ENCODE measurements around the gene PARP1.

Gene PARP1

GRCh38 chr1:226417350-226417749 is 9.5 kb upstream of the PARP1 start:
- Histone ChIP-seq H3K36me3 (ENCODE audit: control insufficient read depth, insufficient read depth, low read length) (no peaks in the 10 kb centered on the region), H3K9ac (ENCODE audit: low read depth, low read length) (no peak overlapping the region), H3K4me1 (ENCODE audit: control insufficient read depth, insufficient read depth, low read length) (no peaks in the 10 kb centered on the region), H3K27me3 (ENCODE audit: control insufficient read depth, insufficient read depth, low read length) (no peaks in the 10 kb centered on the region), H3K9me3 (ENCODE audit: control insufficient read depth, insufficient read depth, low read length) (no peaks in the 10 kb centered on the region), H3K4me3 (ENCODE audit: low read depth, low read length) (no peak overlapping the region)

GRCh38 chr1:226414098-226414698 is 6.3 kb upstream of the PARP1 start:
- no peak overlapping the region for H3K4me3 ChIP-seq (ENCODE audit: low read depth, low read length)
- no peaks in the 10 kb centered on the region for H3K36me3 ChIP-seq (ENCODE audit: control insufficient read depth, insufficient read depth, low read length)
- H3K27me3 ChIP-seq (ENCODE audit: control insufficient read depth, insufficient read depth, low read length): no peaks in the 10 kb centered on the region
- H3K4me1 ChIP-seq (ENCODE audit: control insufficient read depth, insufficient read depth, low read length): no peaks in the 10 kb centered on the region
- no peak overlapping the region for H3K9ac ChIP-seq (ENCODE audit: low read depth, low read length)
- H3K9me3 ChIP-seq (ENCODE audit: control insufficient read depth, insufficient read depth, low read length): no peaks in the 10 kb centered on the region

- Histone ChIP-seq H3K9me3 (ENCODE audit: control insufficient read depth, insufficient read depth, low read length) (no peaks in the 10 kb centered on the region), H3K9ac (ENCODE audit: low read depth, low read length) (no peak overlapping the region), H3K36me3 (ENCODE audit: control insufficient read depth, insufficient read depth, low read length) (no peaks in the 10 kb centered on the region), H3K4me1 (ENCODE audit: control insufficient read depth, insufficient read depth, low read length) (no peaks in the 10 kb centered on the region), H3K4me3 (ENCODE audit: low read depth, low read length) (no peak overlapping the region), H3K27me3 (ENCODE audit: control insufficient read depth, insufficient read depth, low read length) (no peaks in the 10 kb centered on the region)
Measured at GRCh38 chr1:226411619-226412018, 3.7 kb upstream of the PARP1 start.

- Histone ChIP-seq H3K4me3 (ENCODE audit: low read depth, low read length) (no peak overlapping the region), H3K27me3 (ENCODE audit: control insufficient read depth, insufficient read depth, low read length) (no peaks in the 10 kb centered on the region), H3K9me3 (ENCODE audit: control insufficient read depth, insufficient read depth, low read length) (no peaks in the 10 kb centered on the region), H3K36me3 (ENCODE audit: control insufficient read depth, insufficient read depth, low read length) (no peaks in the 10 kb centered on the region), H3K4me1 (ENCODE audit: control insufficient read depth, insufficient read depth, low read length) (no peaks in the 10 kb centered on the region), H3K9ac (ENCODE audit: low read depth, low read length) (no peak overlapping the region)
Measured at GRCh38 chr1:226410958-226411357, 3.1 kb upstream of the PARP1 start.

- Histone ChIP-seq H3K4me3 (ENCODE audit: low read depth, low read length) (no peak overlapping the region), H3K9me3 (ENCODE audit: control insufficient read depth, insufficient read depth, low read length) (no peaks in the 10 kb centered on the region), H3K36me3 (ENCODE audit: control insufficient read depth, insufficient read depth, low read length) (no peaks in the 10 kb centered on the region), H3K4me1 (ENCODE audit: control insufficient read depth, insufficient read depth, low read length) (peaks cover 3% of the 10 kb centered on the region), H3K9ac (ENCODE audit: low read depth, low read length) (no peak overlapping the region), H3K27me3 (ENCODE audit: control insufficient read depth, insufficient read depth, low read length) (no peaks in the 10 kb centered on the region)
Measured at GRCh38 chr1:226409392-226409791, 1.5 kb upstream of the PARP1 start.

GRCh38 chr1:226408285-226409184 is 642 bp upstream of the PARP1 start:
- H3K4me1 ChIP-seq (ENCODE audit: control insufficient read depth, insufficient read depth, low read length): peaks cover 11% of the 10 kb centered on the region
- H3K9ac ChIP-seq (ENCODE audit: low read depth, low read length): no peak overlapping the region
- no peaks in the 10 kb centered on the region for H3K36me3 ChIP-seq (ENCODE audit: control insufficient read depth, insufficient read depth, low read length)
- H3K27me3 ChIP-seq (ENCODE audit: control insufficient read depth, insufficient read depth, low read length): no peaks in the 10 kb centered on the region
- peak overlapping the region; percentile 30 for H3K4me3 ChIP-seq (ENCODE audit: low read depth, low read length)
- H3K9me3 ChIP-seq (ENCODE audit: control insufficient read depth, insufficient read depth, low read length): no peaks in the 10 kb centered on the region

- H3K27me3 ChIP-seq (ENCODE audit: control insufficient read depth, insufficient read depth, low read length): no peaks in the 10 kb centered on the region
- peak overlapping the region; percentile 57 for H3K9ac ChIP-seq (ENCODE audit: low read depth, low read length)
- H3K4me3 ChIP-seq (ENCODE audit: low read depth, low read length): peak overlapping the region; percentile 79
- peaks cover 20% of the 10 kb centered on the region for H3K4me1 ChIP-seq (ENCODE audit: control insufficient read depth, insufficient read depth, low read length)
- no peaks in the 10 kb centered on the region for H3K9me3 ChIP-seq (ENCODE audit: control insufficient read depth, insufficient read depth, low read length)
- peaks cover 4% of the 10 kb centered on the region for H3K36me3 ChIP-seq (ENCODE audit: control insufficient read depth, insufficient read depth, low read length)
Measured at GRCh38 chr1:226407199-226407496, 745 bp downstream of the PARP1 start.

- H3K36me3 ChIP-seq (ENCODE audit: control insufficient read depth, insufficient read depth, low read length): peaks cover 11% of the 10 kb centered on the region
- H3K9ac ChIP-seq (ENCODE audit: low read depth, low read length): peak overlapping the region; percentile 57
- peak overlapping the region; percentile 79 for H3K4me3 ChIP-seq (ENCODE audit: low read depth, low read length)
- peaks cover 20% of the 10 kb centered on the region for H3K4me1 ChIP-seq (ENCODE audit: control insufficient read depth, insufficient read depth, low read length)
- H3K9me3 ChIP-seq (ENCODE audit: control insufficient read depth, insufficient read depth, low read length): no peaks in the 10 kb centered on the region
- no peaks in the 10 kb centered on the region for H3K27me3 ChIP-seq (ENCODE audit: control insufficient read depth, insufficient read depth, low read length)
Measured at GRCh38 chr1:226406401-226406881, 1.5 kb downstream of the PARP1 start.

- Histone ChIP-seq H3K36me3 (ENCODE audit: control insufficient read depth, insufficient read depth, low read length) (peaks cover 20% of the 10 kb centered on the region), H3K9ac (ENCODE audit: low read depth, low read length) (peak overlapping the region; percentile 58), H3K4me1 (ENCODE audit: control insufficient read depth, insufficient read depth, low read length) (peaks cover 20% of the 10 kb centered on the region), H3K9me3 (ENCODE audit: control insufficient read depth, insufficient read depth, low read length) (no peaks in the 10 kb centered on the region), H3K4me3 (ENCODE audit: low read depth, low read length) (peak overlapping the region; percentile 79), H3K27me3 (ENCODE audit: control insufficient read depth, insufficient read depth, low read length) (no peaks in the 10 kb centered on the region)
Measured at GRCh38 chr1:226405411-226405988, 2.4 kb downstream of the PARP1 start.

- H3K4me3 ChIP-seq (ENCODE audit: low read depth, low read length): peak overlapping the region; percentile 79
- H3K9ac ChIP-seq (ENCODE audit: low read depth, low read length): peak overlapping the region; percentile 50
- peaks cover 20% of the 10 kb centered on the region for H3K4me1 ChIP-seq (ENCODE audit: control insufficient read depth, insufficient read depth, low read length)
Measured at GRCh38 chr1:226404904-226405222, 3.0 kb downstream of the PARP1 start.

GRCh38 chr1:226404063-226404903 is 3.6 kb downstream of the PARP1 start:
- no peaks in the 10 kb centered on the region for H3K27me3 ChIP-seq (ENCODE audit: control insufficient read depth, insufficient read depth, low read length)
- H3K4me3 ChIP-seq (ENCODE audit: low read depth, low read length): peak overlapping the region; percentile 72
- no peaks in the 10 kb centered on the region for H3K9me3 ChIP-seq (ENCODE audit: control insufficient read depth, insufficient read depth, low read length)
- peak overlapping the region; percentile 50 for H3K9ac ChIP-seq (ENCODE audit: low read depth, low read length)
- peaks cover 23% of the 10 kb centered on the region for H3K36me3 ChIP-seq (ENCODE audit: control insufficient read depth, insufficient read depth, low read length)
- peaks cover 20% of the 10 kb centered on the region for H3K4me1 ChIP-seq (ENCODE audit: control insufficient read depth, insufficient read depth, low read length)

More at GRCh38 chr1:226404904-226405222, 3.0 kb downstream of the PARP1 start:
- no peaks in the 10 kb centered on the region for H3K27me3 ChIP-seq (ENCODE audit: control insufficient read depth, insufficient read depth, low read length)
- no peaks in the 10 kb centered on the region for H3K9me3 ChIP-seq (ENCODE audit: control insufficient read depth, insufficient read depth, low read length)
- H3K36me3 ChIP-seq (ENCODE audit: control insufficient read depth, insufficient read depth, low read length): peaks cover 23% of the 10 kb centered on the region

Data from iPS-15b (cell line).